SJSA1 (cell line): ENCODE data around the gene RYK. TPM values are rescaled to one million over a fixed set of nuclear protein-coding genes. Genes with fewer than 3 reads are reported as not detected.
"Not testable (repeated sequence)": the region's sequence is repeated elsewhere in the genome, so short reads cannot be mapped to it uniquely, and the experiment has no call there.

Experiments
- DNase-seq, 2 experiments: peaks; one replicate each; pipeline ENCODE4 v3.0.0-alpha.2; 2015 to 2020; ENCODE audit warnings: low spot score in 2 of 2, low read depth in 1 of 2
- H3K27ac ChIP-seq: fragments of 250-450 bp; sonication (Bioruptor Pico); 2 replicates; pipeline ENCODE4 v1.5.1; 2020; ENCODE audit warnings: mild to moderate bottlenecking, moderate library complexity
- H3K27me3 ChIP-seq: fragments of 250-450 bp; sonication (Bioruptor Pico); replicated peaks from 2 replicates; pipeline ENCODE4 v1.5.1; 2020; ENCODE audit warnings: mild to moderate bottlenecking, moderate library complexity
- H3K36me3 ChIP-seq: fragments of 250-450 bp; sonication (Bioruptor Pico); 2 replicates; pipeline ENCODE4 v1.5.1; 2020; ENCODE audit warnings: mild to moderate bottlenecking
- H3K4me1 ChIP-seq: fragments of 250-450 bp; sonication (Bioruptor Pico); replicated peaks from 2 replicates; pipeline ENCODE4 v1.6.1; 2021; ENCODE audit warnings: mild to moderate bottlenecking
- H3K4me3 ChIP-seq: fragments of 250-450 bp; sonication (Bioruptor Pico); 2 replicates; pipeline ENCODE4 v1.5.1; 2020; ENCODE audit warnings: mild to moderate bottlenecking
- H3K9me3 ChIP-seq: fragments of 250-450 bp; sonication (Bioruptor Pico); replicated peaks from 2 replicates; pipeline ENCODE4 v1.5.1; 2020; ENCODE audit warnings: mild to moderate bottlenecking
- total RNA-seq: library from RNA; depleted of rRNA; stranded (reverse); fragments of >200 nt; shearing (Covaris generic); gene quantifications from 2 replicates; pipeline ENCODE4 v1.2.3, GENCODE V29; 2014

The RYK gene
- total RNA-seq, 1 experiment from 2014 or later: 68.6 TPM

- Histone ChIP-seq H3K4me3 (no peak overlapping the region), H3K36me3 (no peaks in the 10 kb centered on the region), H3K27ac (no peak overlapping the region), H3K27me3 (no peaks in the 10 kb centered on the region), H3K9me3 (no peaks in the 10 kb centered on the region), H3K4me1 (no peaks in the 10 kb centered on the region)
- no peak for DNase-seq
Measured at GRCh38 chr3:134277066-134277660, 26.5 kb upstream of the RYK start.

- Histone ChIP-seq H3K9me3 (no peaks in the 10 kb centered on the region), H3K27me3 (no peaks in the 10 kb centered on the region), H3K27ac (no peak overlapping the region), H3K4me1 (no peaks in the 10 kb centered on the region), H3K4me3 (no peak overlapping the region), H3K36me3 (no peaks in the 10 kb centered on the region)
- no peak for DNase-seq
Measured at GRCh38 chr3:134276086-134276485, 25.4 kb upstream of the RYK start.

GRCh38 chr3:134275110-134275509 lies 24.5 kb upstream of the RYK start:
- H3K9me3 ChIP-seq, H3K36me3 ChIP-seq, DNase-seq, H3K27me3 ChIP-seq, H3K27ac ChIP-seq, H3K4me1 ChIP-seq, H3K4me3 ChIP-seq: not testable (repeated sequence)

- DNase-seq: no peak
- Histone ChIP-seq H3K9me3 (no peaks in the 10 kb centered on the region), H3K4me1 (no peaks in the 10 kb centered on the region), H3K27ac (no peak overlapping the region), H3K4me3 (no peak overlapping the region), H3K36me3 (no peaks in the 10 kb centered on the region), H3K27me3 (no peaks in the 10 kb centered on the region)
Measured at GRCh38 chr3:134274571-134274970, 23.9 kb upstream of the RYK start.

GRCh38 chr3:134267996-134268395 lies 17.3 kb upstream of the RYK start:
- DNase-seq: no peak

GRCh38 chr3:134260987-134261386 lies 10.3 kb upstream of the RYK start:
- no peak for DNase-seq
- Histone ChIP-seq H3K27ac (no peak overlapping the region), H3K9me3 (no peaks in the 10 kb centered on the region), H3K36me3 (no peaks in the 10 kb centered on the region), H3K4me1 (peaks cover 6% of the 10 kb centered on the region; the same call in 1 of the 2 replicates), H3K27me3 (no peaks in the 10 kb centered on the region), H3K4me3 (no peak overlapping the region)

More at GRCh38 chr3:134267996-134268395, 17.3 kb upstream of the RYK start:
- Histone ChIP-seq H3K4me3 (no peak overlapping the region), H3K4me1 (no peaks in the 10 kb centered on the region), H3K36me3 (no peaks in the 10 kb centered on the region), H3K27ac (no peak overlapping the region), H3K9me3 (no peaks in the 10 kb centered on the region), H3K27me3 (no peaks in the 10 kb centered on the region)

- no peaks in the 10 kb centered on the region for H3K27me3 ChIP-seq
- H3K9me3 ChIP-seq: no peaks in the 10 kb centered on the region
- H3K36me3 ChIP-seq: no peaks in the 10 kb centered on the region
- H3K4me3 ChIP-seq: no peak overlapping the region
- H3K4me1 ChIP-seq: peaks cover 6% of the 10 kb centered on the region; the same call in 1 of the 2 replicates
- H3K27ac ChIP-seq: no peak overlapping the region
- no peak for DNase-seq
Measured at GRCh38 chr3:134258761-134259347, 8.2 kb upstream of the RYK start.

- no peak overlapping the region for H3K27ac ChIP-seq
- no peak overlapping the region for H3K4me3 ChIP-seq
- H3K4me1 ChIP-seq: peaks cover 6% of the 10 kb centered on the region; the same call in 1 of the 2 replicates
- no peaks in the 10 kb centered on the region for H3K27me3 ChIP-seq
- no peaks in the 10 kb centered on the region for H3K36me3 ChIP-seq
- DNase-seq: no peak
- H3K9me3 ChIP-seq: no peaks in the 10 kb centered on the region
Measured at GRCh38 chr3:134255404-134255803, 4.7 kb upstream of the RYK start.

- Histone ChIP-seq H3K9me3 (no peaks in the 10 kb centered on the region), H3K4me1 (peaks cover 11% of the 10 kb centered on the region; the same call in 1 of the 2 replicates), H3K36me3 (peaks cover 4% of the 10 kb centered on the region), H3K27ac (no peak overlapping the region), H3K27me3 (no peaks in the 10 kb centered on the region), H3K4me3 (no peak overlapping the region)
- no peak for DNase-seq
Measured at GRCh38 chr3:134253475-134254226, 3.0 kb upstream of the RYK start.

GRCh38 chr3:134252766-134253165 lies 2.1 kb upstream of the RYK start:
- no peak for DNase-seq
- H3K4me3 ChIP-seq: no peak overlapping the region

GRCh38 chr3:134251731-134252391 lies 1.2 kb upstream of the RYK start:
- no peak for DNase-seq
- peaks cover 4% of the 10 kb centered on the region for H3K36me3 ChIP-seq
- H3K9me3 ChIP-seq: no peaks in the 10 kb centered on the region
- no peak overlapping the region for H3K4me3 ChIP-seq
- no peaks in the 10 kb centered on the region for H3K27me3 ChIP-seq
- peaks cover 11% of the 10 kb centered on the region; the same call in 1 of the 2 replicates for H3K4me1 ChIP-seq
- H3K27ac ChIP-seq: no peak overlapping the region

More at GRCh38 chr3:134252766-134253165, 2.1 kb upstream of the RYK start:
- Histone ChIP-seq H3K9me3 (no peaks in the 10 kb centered on the region), H3K36me3 (peaks cover 4% of the 10 kb centered on the region), H3K27ac (no peak overlapping the region), H3K27me3 (no peaks in the 10 kb centered on the region), H3K4me1 (peaks cover 11% of the 10 kb centered on the region; the same call in 1 of the 2 replicates)

GRCh38 chr3:134249935-134250716 lies 533 bp downstream of the RYK start:
- H3K27me3 ChIP-seq: no peaks in the 10 kb centered on the region
- H3K9me3 ChIP-seq: no peaks in the 10 kb centered on the region
- DNase-seq: peak; percentile 56 to 62
- peak overlapping the region; percentile 34; the same call in 1 of the 2 replicates for H3K27ac ChIP-seq
- peaks cover 11% of the 10 kb centered on the region; the same call in 1 of the 2 replicates for H3K4me1 ChIP-seq
- H3K4me3 ChIP-seq: peak overlapping the region; percentile 95
- H3K36me3 ChIP-seq: peaks cover 4% of the 10 kb centered on the region

GRCh38 chr3:134249296-134249841 lies 1.3 kb downstream of the RYK start:
- Histone ChIP-seq H3K36me3 (peaks cover 4% of the 10 kb centered on the region), H3K9me3 (no peaks in the 10 kb centered on the region), H3K4me3 (peak overlapping the region; percentile 95), H3K4me1 (peaks cover 11% of the 10 kb centered on the region; the same call in 1 of the 2 replicates), H3K27me3 (no peaks in the 10 kb centered on the region), H3K27ac (no peak overlapping the region)
- DNase-seq: peak in 1 of 2 experiments; percentile 16
